ENCODE results near the gene PTRH2. TPM values are rescaled to one million over a fixed set of nuclear protein-coding genes. Genes with fewer than 3 reads are reported as not detected.
"Not testable (repeated sequence)": the region's sequence is repeated elsewhere in the genome, so short reads cannot be mapped to it uniquely, and the experiment has no call there.

The PTRH2 gene
- total RNA-seq, 4 donors from 2014 or later: 11.7 to 60.2 (median 14.9) TPM

- H3K9me3 ChIP-seq: no peaks in the 10 kb centered on the region
- peaks cover 0 to 76% (median 0%) of the 10 kb centered on the region in 3 donors for H3K36me3 ChIP-seq
- no peak overlapping the region for H3K4me3 ChIP-seq
- H3K27ac ChIP-seq: no peak overlapping the region
- no peak for DNase-seq
- no peak for TF ChIP-seq POLR2A (IDR thresholded peaks at IDR 0.05)
- no peak for TF ChIP-seq CTCF (IDR thresholded peaks at IDR 0.05)
- no peaks in the 10 kb centered on the region for H3K27me3 ChIP-seq
- H3K4me1 ChIP-seq: peaks cover 0 to 42% (median 5%) of the 10 kb centered on the region in 4 donors
Observed at GRCh38 chr17:59666235-59666634, 41.0 kb downstream of the PTRH2 start.

DNA sequence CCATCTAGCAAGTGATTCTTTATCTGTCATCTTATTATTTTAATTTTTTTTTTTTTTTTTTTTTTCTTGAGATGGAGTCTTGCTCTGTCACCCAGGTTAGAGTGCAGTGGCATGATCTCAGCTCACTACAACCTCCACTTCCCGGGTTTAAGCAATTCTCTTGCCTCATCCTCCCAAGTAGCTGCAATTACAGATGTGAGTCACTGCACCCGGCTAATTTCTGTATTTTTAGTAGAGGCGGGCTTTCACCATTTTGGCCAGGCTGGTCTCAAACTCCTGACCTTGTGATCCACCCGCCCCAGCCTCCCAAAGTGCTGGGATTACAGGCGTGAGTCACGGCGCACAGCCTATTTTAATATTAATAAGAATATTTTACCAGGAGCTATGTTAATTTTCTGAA lies 50.6 kb downstream of the PTRH2 start:
- not testable (repeated sequence) for H3K4me1 ChIP-seq, H3K4me3 ChIP-seq, H3K27ac ChIP-seq, H3K9me3 ChIP-seq, H3K27me3 ChIP-seq, DNase-seq
- H3K36me3 ChIP-seq: peaks cover 3 to 98% (median 6%) of the 10 kb centered on the region in 3 donors

DNA sequence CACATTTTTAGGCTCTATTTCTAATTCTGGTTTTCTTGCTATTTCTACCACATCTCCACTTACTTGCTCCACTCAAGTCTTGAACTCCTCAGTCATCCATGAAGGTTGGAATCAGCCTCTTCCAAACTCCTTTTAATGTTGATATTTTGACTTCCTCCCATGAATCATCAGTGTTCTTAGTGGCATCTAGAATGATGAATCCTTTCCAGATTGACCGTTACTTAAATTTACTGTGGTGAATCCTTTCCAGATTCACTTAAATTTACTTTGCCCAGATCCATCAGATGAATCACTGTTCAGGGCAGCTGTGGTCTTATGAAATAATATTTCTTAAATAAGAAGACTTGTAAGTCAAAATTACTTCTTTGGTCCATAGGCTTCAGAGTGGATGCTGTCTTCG lies 55.1 kb downstream of the PTRH2 start:
- H3K36me3 ChIP-seq: peaks cover 3 to 93% (median 3%) of the 10 kb centered on the region in 3 donors
- H3K27ac ChIP-seq: no peak overlapping the region
- no peaks in the 10 kb centered on the region for H3K27me3 ChIP-seq
- no peak overlapping the region for H3K4me3 ChIP-seq
- TF ChIP-seq CTCF (IDR thresholded peaks at IDR 0.05): no peak
- no peak for TF ChIP-seq POLR2A (IDR thresholded peaks at IDR 0.05)
- no peak for DNase-seq
- no peaks in the 10 kb centered on the region for H3K9me3 ChIP-seq
- H3K4me1 ChIP-seq: no peaks in the 10 kb centered on the region

GRCh38 chr17:59651346-59651745 lies 55.9 kb downstream of the PTRH2 start:
- no peaks in the 10 kb centered on the region for H3K9me3 ChIP-seq
- H3K4me1 ChIP-seq: no peaks in the 10 kb centered on the region
- H3K27me3 ChIP-seq: no peaks in the 10 kb centered on the region
- no peak for TF ChIP-seq POLR2A (IDR thresholded peaks at IDR 0.05)
- no peak for TF ChIP-seq CTCF (IDR thresholded peaks at IDR 0.05)
- H3K36me3 ChIP-seq: peaks cover 3 to 86% (median 3%) of the 10 kb centered on the region in 3 donors
- no peak overlapping the region for H3K4me3 ChIP-seq
- no peak for DNase-seq
- H3K27ac ChIP-seq: no peak overlapping the region

- Histone ChIP-seq H3K9me3 (no peaks in the 10 kb centered on the region), H3K4me1 (peaks cover 0 to 4% (median 0%) of the 10 kb centered on the region in 4 donors), H3K27ac (no peak overlapping the region), H3K4me3 (no peak overlapping the region), H3K36me3 (peaks cover 0 to 86% (median 3%) of the 10 kb centered on the region in 3 donors), H3K27me3 (no peaks in the 10 kb centered on the region)
- DNase-seq: no peak
- no peak for TF ChIP-seq POLR2A (IDR thresholded peaks at IDR 0.05)
Observed at GRCh38 chr17:59650642-59651041, 56.6 kb downstream of the PTRH2 start.

GRCh38 chr17:59649886-59650285 lies 57.3 kb downstream of the PTRH2 start:
- Histone ChIP-seq H3K4me1 (peaks cover 0 to 9% (median 0%) of the 10 kb centered on the region in 4 donors), H3K27ac (no peak overlapping the region), H3K36me3 (peaks cover 0 to 83% (median 3%) of the 10 kb centered on the region in 3 donors), H3K4me3 (no peak overlapping the region), H3K9me3 (no peaks in the 10 kb centered on the region), H3K27me3 (no peaks in the 10 kb centered on the region)
- TF ChIP-seq CTCF (IDR thresholded peaks at IDR 0.05) (no peak), POLR2A (IDR thresholded peaks at IDR 0.05) (no peak)
- no peak for DNase-seq

Other genes starting within 250 kb of the PTRH2 start
- gene DHX40, start 141.8 kb downstream of the PTRH2 start, total RNA-seq: 10 to 100 TPM; 13.3 to 28.1 (median 16.5) TPM
- gene CLTC, start 87.5 kb downstream of the PTRH2 start, total RNA-seq: 100 to 1,000 TPM; 174 to 224 (median 198) TPM
- 100 to 1,000 TPM; 228 to 366 (median 332) TPM for gene VMP1, start 224 bp upstream of the PTRH2 start, total RNA-seq
- gene TUBD1, start 185.5 kb upstream of the PTRH2 start, total RNA-seq: 10 to 100 TPM in 1 of 4 donors, 1 to 10 TPM in 3; 8.4 to 12.2 (median 9.5) TPM
- gene RPS6KB1, start 185.7 kb upstream of the PTRH2 start, total RNA-seq: 10 to 100 TPM; 21.5 to 43.0 (median 29.9) TPM